Ishikawa (cell line): ENCODE results near the gene CSH1.
"Not testable (repeated sequence)": the region's sequence is repeated elsewhere in the genome, so short reads cannot be mapped to it uniquely, and the experiment has no call there.

Experiments
- CEBPB ChIP-seq: IDR thresholded peaks from 2 replicates; pipeline ENCODE4 v1.6.1; 2012
- CREB1 ChIP-seq: IDR thresholded peaks from 2 replicates; pipeline ENCODE4 v1.6.1; 2012; ENCODE audit warnings: low read depth
- EGR1 ChIP-seq: IDR thresholded peaks from 2 replicates; pipeline ENCODE4 v1.6.1; 2012
- EP300 ChIP-seq: IDR thresholded peaks from 2 replicates; pipeline ENCODE4 v1.6.1; 2012; ENCODE audit warnings: borderline replicate concordance
- FOXM1 ChIP-seq: IDR thresholded peaks from 2 replicates; pipeline ENCODE4 v1.6.1; 2012; ENCODE audit warnings: low read depth, borderline replicate concordance
- NFIC ChIP-seq: IDR thresholded peaks from 2 replicates; pipeline ENCODE4 v1.6.1; 2012
- RAD21 ChIP-seq: IDR thresholded peaks from 2 replicates; pipeline ENCODE4 v1.6.1; 2012; ENCODE audit warnings: low read depth
- REST ChIP-seq: IDR thresholded peaks from 2 replicates; pipeline ENCODE4 v1.6.1; 2012; ENCODE audit warnings: low read depth, mild to moderate bottlenecking
- TAF1 ChIP-seq: IDR thresholded peaks from 2 replicates; pipeline ENCODE4 v1.6.1; 2012; ENCODE audit warnings: low read depth, mild to moderate bottlenecking
- TCF12 ChIP-seq: IDR thresholded peaks from 2 replicates; pipeline ENCODE4 v1.6.1; 2012; ENCODE audit warnings: low read depth
- TEAD4 ChIP-seq: IDR thresholded peaks from 2 replicates; pipeline ENCODE4 v1.6.1; 2012
- USF1 ChIP-seq: IDR thresholded peaks from 2 replicates; pipeline ENCODE4 v1.6.1; 2012
- YY1 ChIP-seq: IDR thresholded peaks from 2 replicates; pipeline ENCODE4 v1.6.1; 2012; ENCODE audit warnings: low read depth
- ZBTB7A ChIP-seq: IDR thresholded peaks from 2 replicates; pipeline ENCODE4 v1.6.1; 2012; ENCODE audit warnings: low read depth
- TF ChIP-seq, protein P1 (sequence below): IDR thresholded peaks from 2 replicates; pipeline ENCODE4 v1.6.1; 2012

The CSH1 gene

DNA sequence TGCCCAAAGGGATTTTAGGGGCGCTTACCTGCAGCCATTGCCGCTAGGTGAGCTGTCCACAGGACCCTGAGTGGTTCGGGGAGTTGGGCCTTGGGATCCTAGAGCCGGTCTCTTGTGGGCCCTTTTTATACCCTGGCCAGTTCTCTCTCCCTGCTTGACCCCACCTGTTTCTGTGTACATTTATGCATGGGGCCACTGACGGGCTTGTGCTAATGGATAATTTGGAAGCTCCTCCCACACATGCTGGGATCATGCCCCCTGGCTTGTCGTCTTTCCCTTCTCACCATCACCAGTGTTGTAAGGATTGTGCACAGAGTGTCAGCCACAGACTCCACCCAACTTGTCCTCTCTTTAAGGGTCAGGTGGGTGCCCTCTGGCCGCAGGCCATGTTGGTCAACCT lies 22.8 kb downstream of the CSH1 start, which contains the start of gene CSH2:
CSH2 (minus strand) TSS at position 101 of the 400 bp plus-strand sequence; CDS start at position 38, 63 bp downstream.
- not testable (repeated sequence) for TF ChIP-seq CEBPB, FOXM1, USF1

- TF ChIP-seq USF1, result no peak
- no peak for TF ChIP-seq ZBTB7A
- no peak for TF ChIP-seq RAD21
- no peak for TF ChIP-seq EGR1
- TF ChIP-seq, protein P1, sequence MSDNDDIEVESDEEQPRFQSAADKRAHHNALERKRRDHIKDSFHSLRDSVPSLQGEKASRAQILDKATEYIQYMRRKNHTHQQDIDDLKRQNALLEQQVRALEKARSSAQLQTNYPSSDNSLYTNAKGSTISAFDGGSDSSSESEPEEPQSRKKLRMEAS, result no peak
- TF ChIP-seq CREB1, result no peak
- no peak for TF ChIP-seq FOXM1
- no peak for TF ChIP-seq CEBPB
- no peak for TF ChIP-seq YY1
- TF ChIP-seq TAF1, result no peak
- TF ChIP-seq EP300, result no peak
- no peak for TF ChIP-seq TCF12
These were observed 37.1 kb downstream of the CSH1 start for GRCh38 chr17:63859257-63859656.

DNA sequence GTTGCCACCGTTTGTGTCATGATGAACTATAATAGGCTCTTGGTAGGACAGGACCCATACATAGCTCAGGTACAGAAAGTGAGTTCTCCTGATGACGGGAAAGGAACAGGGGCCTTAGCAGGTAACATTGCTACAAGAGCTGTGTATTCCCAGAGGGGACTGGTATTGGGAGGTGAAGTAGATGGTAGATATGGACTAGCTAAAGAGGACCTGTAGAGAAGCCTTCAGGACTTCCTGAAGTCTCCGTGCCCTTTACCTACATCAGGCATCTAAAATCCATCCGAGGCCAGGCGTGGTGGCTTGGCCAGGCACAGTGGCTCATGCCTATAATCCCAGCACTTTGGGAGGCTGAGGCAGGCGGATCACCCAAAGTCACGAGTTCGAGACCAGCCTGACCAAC lies 41.2 kb downstream of the CSH1 start:
- TF ChIP-seq YY1 (no peak), ZBTB7A (no peak)
- TF ChIP-seq, protein P1, result no peak

DNA sequence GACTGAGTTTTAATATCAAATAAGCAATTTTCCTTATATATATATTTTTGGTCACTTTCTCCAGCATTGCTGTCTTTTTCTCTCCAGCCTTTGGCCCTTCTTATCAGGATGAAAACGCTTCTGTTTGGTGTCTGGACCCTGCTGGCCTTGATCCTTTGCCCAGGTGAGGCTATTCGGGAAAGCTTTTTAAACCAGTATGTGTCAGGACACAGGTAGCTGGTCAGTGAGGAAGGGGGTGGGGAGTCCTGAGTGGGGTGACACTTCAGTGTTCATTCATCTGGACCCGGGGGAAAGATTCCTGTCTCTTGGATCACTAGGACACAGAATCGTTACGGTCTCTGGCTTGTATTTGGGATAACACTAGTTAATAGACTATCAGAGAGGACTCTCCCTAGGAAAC lies 41.7 kb downstream of the CSH1 start:
- TF ChIP-seq USF1 (no peak), EP300 (no peak), CREB1 (no peak), EGR1 (no peak), FOXM1 (no peak), RAD21 (no peak), TAF1 (no peak), TEAD4 (no peak), CEBPB (no peak), ZBTB7A (no peak), TCF12 (no peak), REST (no peak), NFIC (no peak), YY1 (no peak)
- TF ChIP-seq, protein P1, result no peak

GRCh38 chr17:63853260-63853659 lies 43.1 kb downstream of the CSH1 start:
- TF ChIP-seq REST, result no peak
- no peak for TF ChIP-seq FOXM1
- TF ChIP-seq NFIC, result no peak
- TF ChIP-seq USF1, result no peak
- TF ChIP-seq ZBTB7A, result no peak
